Osteocyte (in vitro differentiated cells): ENCODE data around the gene STAC3. TPM values are rescaled to one million over a fixed set of nuclear protein-coding genes. Genes with fewer than 3 reads are reported as not detected.
"Not testable (repeated sequence)": the region's sequence is repeated elsewhere in the genome, so short reads cannot be mapped to it uniquely, and the experiment has no call there.

Experiments used
- DNase-seq: peaks from one replicate; pipeline ENCODE4 v3.0.0; 2021; ENCODE audit warnings: mixed read lengths; ENCODE audit not compliant: unreplicated experiment; ENCODE audit errors: extremely low spot score
- H3K27ac Mint-ChIP-seq: one replicate; pipeline ENCODE4 v1.8.0; 2021; ENCODE audit warnings: mild to moderate bottlenecking, mixed read lengths; ENCODE audit not compliant: unreplicated experiment
- H3K27me3 Mint-ChIP-seq: one replicate; pipeline ENCODE4 v1.8.0; 2021; ENCODE audit warnings: mixed read lengths; ENCODE audit not compliant: unreplicated experiment
- H3K36me3 Mint-ChIP-seq: one replicate; pipeline ENCODE4 v1.8.0; 2021; ENCODE audit warnings: mixed read lengths; ENCODE audit not compliant: unreplicated experiment
- H3K4me1 Mint-ChIP-seq: one replicate; pipeline ENCODE4 v1.8.0; 2021; ENCODE audit warnings: mixed read lengths; ENCODE audit not compliant: unreplicated experiment
- H3K4me3 Mint-ChIP-seq: one replicate; pipeline ENCODE4 v1.8.0; 2021; ENCODE audit warnings: mild to moderate bottlenecking, moderate library complexity, mixed read lengths; ENCODE audit not compliant: unreplicated experiment
- H3K9me3 Mint-ChIP-seq: one replicate; pipeline ENCODE4 v1.8.0; 2021; ENCODE audit warnings: mixed read lengths; ENCODE audit not compliant: unreplicated experiment
- total RNA-seq: library from RNA; stranded (reverse); gene quantifications from 2 replicates; pipeline ENCODE4 v1.2.1, GENCODE V29; 2021
- TF ChIP-seq, protein P1 (sequence below): fragments of 200-600 bp; sonication (generic); IDR thresholded peaks from 2 replicates; pipeline ENCODE4 v1.5.0; 2021; ENCODE audit warnings: antibody characterized with exemption, mild to moderate bottlenecking, moderate library complexity

STAC3 gene
- total RNA-seq, 1 donor from 2014 or later, result 2.4 TPM

DNA sequence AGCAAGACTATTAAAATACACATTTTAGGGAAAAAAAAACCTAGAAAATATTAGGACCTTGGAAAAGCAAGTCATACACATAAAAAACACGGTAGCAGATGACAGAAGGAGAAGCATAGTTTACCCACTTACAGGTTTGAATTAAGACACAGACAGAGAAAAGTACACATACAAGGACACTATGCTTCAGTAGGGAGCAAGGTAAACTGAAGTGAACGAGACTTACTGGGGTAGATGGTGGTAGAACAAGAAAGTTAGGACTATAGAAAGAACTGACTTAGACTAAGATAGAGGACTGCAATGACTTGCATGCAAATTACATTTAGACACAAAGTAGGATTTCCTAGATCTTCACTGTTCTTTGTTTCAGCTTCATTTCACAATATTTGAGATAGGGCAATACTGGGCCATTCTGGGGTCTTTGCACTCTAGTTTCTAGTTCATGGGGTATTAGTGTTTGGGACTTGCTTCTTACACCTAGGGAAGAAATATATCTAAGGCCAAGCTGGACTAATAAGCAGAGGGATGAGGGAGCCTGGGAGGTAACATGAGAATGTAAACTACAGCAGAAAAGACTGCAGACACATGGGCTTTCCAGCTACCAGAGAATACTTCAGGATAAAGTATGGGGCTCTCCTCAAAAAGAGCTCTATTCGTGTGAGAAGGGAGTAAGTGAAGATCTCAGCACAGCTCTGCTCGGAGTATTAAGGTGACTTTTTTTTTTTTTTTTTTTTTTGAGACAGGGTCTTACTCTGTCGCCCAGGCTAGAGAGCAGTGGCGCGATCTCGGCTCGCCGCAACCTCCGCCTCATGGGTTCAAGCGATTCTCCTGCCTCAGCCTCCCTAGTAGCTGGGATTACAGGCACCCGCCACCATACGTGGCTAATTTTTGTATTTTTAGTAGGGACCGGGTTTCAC is 27.7 kb upstream of the STAC3 start:
- H3K27me3 Mint-ChIP-seq, result no peaks in the 10 kb centered on the region
- peaks cover 49% of the 10 kb centered on the region for H3K36me3 Mint-ChIP-seq
- H3K4me1 Mint-ChIP-seq, result peaks cover 19% of the 10 kb centered on the region
- TF ChIP-seq, protein P1, sequence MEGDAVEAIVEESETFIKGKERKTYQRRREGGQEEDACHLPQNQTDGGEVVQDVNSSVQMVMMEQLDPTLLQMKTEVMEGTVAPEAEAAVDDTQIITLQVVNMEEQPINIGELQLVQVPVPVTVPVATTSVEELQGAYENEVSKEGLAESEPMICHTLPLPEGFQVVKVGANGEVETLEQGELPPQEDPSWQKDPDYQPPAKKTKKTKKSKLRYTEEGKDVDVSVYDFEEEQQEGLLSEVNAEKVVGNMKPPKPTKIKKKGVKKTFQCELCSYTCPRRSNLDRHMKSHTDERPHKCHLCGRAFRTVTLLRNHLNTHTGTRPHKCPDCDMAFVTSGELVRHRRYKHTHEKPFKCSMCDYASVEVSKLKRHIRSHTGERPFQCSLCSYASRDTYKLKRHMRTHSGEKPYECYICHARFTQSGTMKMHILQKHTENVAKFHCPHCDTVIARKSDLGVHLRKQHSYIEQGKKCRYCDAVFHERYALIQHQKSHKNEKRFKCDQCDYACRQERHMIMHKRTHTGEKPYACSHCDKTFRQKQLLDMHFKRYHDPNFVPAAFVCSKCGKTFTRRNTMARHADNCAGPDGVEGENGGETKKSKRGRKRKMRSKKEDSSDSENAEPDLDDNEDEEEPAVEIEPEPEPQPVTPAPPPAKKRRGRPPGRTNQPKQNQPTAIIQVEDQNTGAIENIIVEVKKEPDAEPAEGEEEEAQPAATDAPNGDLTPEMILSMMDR, result no peak
- no peak overlapping the region for H3K4me3 Mint-ChIP-seq
- no peak overlapping the region for H3K27ac Mint-ChIP-seq
- DNase-seq, result no peak
- no peaks in the 10 kb centered on the region for H3K9me3 Mint-ChIP-seq

DNA sequence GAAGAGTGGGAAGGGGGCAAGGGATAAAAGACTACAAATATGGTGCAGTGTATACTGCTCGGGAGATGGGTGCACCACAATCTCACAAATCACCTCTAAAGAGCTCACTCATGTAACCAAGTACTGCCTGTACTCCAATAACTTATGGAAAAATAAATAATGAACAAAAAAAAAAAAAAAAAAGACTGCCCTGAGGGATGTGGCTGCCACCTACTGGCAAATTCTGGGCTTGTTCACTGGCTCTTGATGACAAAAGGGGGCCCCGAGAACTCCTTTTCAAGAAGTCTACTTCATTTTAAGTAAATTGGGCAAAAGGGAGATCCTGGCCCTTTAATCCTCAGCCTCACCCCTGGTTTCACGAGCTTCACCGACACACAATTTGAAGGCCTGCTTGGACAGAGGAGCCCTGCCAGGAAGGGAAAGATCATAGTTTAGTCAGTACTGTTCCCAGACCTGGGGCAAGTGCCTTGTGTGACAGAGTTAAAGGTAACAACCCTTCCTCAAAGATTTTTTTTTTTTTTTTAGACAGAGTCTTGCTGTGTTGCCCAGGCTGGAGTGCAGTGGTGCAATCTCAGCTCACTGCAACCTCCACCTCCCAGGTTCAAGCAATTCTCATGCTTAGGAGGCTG is 26.1 kb upstream of the STAC3 start:
- H3K4me3 Mint-ChIP-seq, result no peak overlapping the region
- H3K36me3 Mint-ChIP-seq, result peaks cover 39% of the 10 kb centered on the region
- H3K9me3 Mint-ChIP-seq, result no peaks in the 10 kb centered on the region
- peaks cover 34% of the 10 kb centered on the region for H3K4me1 Mint-ChIP-seq
- no peaks in the 10 kb centered on the region for H3K27me3 Mint-ChIP-seq
- H3K27ac Mint-ChIP-seq, result no peak overlapping the region
- TF ChIP-seq, protein P1, result peak; percentile 57
- DNase-seq, result no peak

DNA sequence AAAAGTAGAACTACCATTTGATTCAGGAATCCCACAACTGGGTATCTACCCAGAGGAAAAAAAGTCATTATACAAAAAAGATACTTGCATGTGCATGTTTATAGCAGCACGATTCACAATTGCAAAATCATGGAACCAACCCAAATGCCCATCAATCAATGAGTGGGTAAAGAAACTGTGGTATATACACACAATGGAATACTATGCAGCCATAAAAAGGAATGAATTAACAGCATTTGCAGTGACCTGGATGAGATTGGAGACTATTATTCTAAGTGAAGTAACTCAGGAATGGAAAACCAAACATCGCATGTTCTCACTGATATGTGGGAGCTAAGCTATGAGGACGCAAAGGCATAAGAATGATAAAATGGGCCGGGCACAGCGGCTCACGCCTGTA is 25.2 kb upstream of the STAC3 start:
- not testable (repeated sequence) for DNase-seq, H3K9me3 Mint-ChIP-seq, H3K4me3 Mint-ChIP-seq, H3K27me3 Mint-ChIP-seq, H3K27ac Mint-ChIP-seq
- Mint-ChIP-seq H3K36me3 (peaks cover 44% of the 10 kb centered on the region), H3K4me1 (peaks cover 33% of the 10 kb centered on the region)

DNA sequence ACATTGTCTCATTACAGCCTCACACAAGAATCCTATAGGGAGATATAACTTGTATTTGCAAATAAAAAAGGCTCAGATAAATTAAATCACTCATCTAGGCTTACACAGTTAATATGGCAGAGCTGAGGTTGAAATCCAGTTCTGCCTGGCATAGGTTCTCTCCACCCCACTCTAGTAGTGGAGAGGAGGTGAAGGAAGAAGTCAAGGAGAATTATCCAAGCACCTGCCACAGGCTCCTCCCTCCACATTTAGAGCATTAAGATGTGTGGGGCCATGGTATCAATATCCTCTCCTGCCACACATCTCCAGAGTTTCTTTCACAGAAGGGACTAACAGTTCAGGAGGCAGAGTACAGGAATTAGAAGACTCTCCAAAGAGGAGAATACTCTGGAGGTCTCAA is 22.5 kb upstream of the STAC3 start:
- H3K27me3 Mint-ChIP-seq, result no peaks in the 10 kb centered on the region
- H3K36me3 Mint-ChIP-seq, result peaks cover 50% of the 10 kb centered on the region
- H3K27ac Mint-ChIP-seq, result peak overlapping the region; percentile 63
- H3K9me3 Mint-ChIP-seq, result no peaks in the 10 kb centered on the region
- TF ChIP-seq, protein P1, result no peak
- DNase-seq, result no peak
- H3K4me1 Mint-ChIP-seq, result peaks cover 16% of the 10 kb centered on the region
- no peak overlapping the region for H3K4me3 Mint-ChIP-seq

DNA sequence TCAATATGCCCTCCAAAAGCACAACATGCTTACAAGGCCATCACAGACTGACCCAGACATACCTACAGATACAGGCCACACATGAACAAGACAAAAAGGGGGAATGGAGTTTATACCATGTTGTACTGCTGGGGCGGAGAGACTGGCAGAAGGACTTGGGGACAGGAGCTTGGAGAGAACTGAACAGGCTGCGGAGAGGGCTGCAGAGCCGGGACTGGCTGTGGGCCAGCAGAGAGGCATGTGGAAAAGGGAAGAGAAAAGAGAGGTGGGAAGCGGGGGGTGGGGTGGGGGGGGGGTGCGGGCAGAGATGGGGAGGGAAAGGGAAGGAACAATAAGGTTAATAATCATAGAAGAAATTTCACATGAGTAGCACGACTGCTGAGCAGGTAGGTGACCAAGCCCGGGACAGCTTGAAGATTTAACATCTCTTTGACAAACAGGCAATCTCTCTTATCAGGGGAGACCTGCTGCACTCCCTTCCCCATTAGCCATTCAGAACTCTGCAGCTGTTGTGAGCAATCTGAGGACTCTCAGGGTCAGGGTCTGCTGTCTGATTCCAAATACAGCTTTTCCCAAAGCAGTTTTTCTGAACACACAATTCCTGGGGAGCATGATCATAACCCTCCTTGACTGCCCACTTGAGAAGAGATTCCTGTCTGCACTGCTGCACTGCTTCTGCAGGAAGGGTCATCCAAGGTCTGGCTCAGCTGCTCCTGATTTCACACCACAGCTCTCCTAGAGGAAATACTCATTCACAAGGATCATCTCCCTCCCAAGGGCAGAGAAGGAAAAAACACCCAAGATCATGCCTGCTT is 21.6 kb upstream of the STAC3 start:
- peaks cover 16% of the 10 kb centered on the region for H3K4me1 Mint-ChIP-seq
- H3K4me3 Mint-ChIP-seq, result no peak overlapping the region
- peak overlapping the region; percentile 63 for H3K27ac Mint-ChIP-seq
- H3K9me3 Mint-ChIP-seq, result no peaks in the 10 kb centered on the region
- TF ChIP-seq, protein P1, result no peak
- H3K27me3 Mint-ChIP-seq, result no peaks in the 10 kb centered on the region
- peaks cover 49% of the 10 kb centered on the region for H3K36me3 Mint-ChIP-seq
- DNase-seq, result no peak
